ENCODE results near the gene MED23. TPM values are rescaled to one million over a fixed set of nuclear protein-coding genes. Genes with fewer than 3 reads are reported as not detected.

Gene MED23
- total and polyA plus RNA-seq, 2 experiments from 2014 or later, result 22.6 to 24.9 TPM

GRCh38 chr6:131602781-131603312, 25.2 kb downstream of the MED23 start:
- no peak overlapping the region for H3K27ac ChIP-seq
- H3K27me3 ChIP-seq, result no peaks in the 10 kb centered on the region
- no peak overlapping the region for H3K4me3 ChIP-seq
- TF ChIP-seq, protein P1, sequence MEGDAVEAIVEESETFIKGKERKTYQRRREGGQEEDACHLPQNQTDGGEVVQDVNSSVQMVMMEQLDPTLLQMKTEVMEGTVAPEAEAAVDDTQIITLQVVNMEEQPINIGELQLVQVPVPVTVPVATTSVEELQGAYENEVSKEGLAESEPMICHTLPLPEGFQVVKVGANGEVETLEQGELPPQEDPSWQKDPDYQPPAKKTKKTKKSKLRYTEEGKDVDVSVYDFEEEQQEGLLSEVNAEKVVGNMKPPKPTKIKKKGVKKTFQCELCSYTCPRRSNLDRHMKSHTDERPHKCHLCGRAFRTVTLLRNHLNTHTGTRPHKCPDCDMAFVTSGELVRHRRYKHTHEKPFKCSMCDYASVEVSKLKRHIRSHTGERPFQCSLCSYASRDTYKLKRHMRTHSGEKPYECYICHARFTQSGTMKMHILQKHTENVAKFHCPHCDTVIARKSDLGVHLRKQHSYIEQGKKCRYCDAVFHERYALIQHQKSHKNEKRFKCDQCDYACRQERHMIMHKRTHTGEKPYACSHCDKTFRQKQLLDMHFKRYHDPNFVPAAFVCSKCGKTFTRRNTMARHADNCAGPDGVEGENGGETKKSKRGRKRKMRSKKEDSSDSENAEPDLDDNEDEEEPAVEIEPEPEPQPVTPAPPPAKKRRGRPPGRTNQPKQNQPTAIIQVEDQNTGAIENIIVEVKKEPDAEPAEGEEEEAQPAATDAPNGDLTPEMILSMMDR (IDR thresholded peaks at IDR 0.05; ENCODE audit: low read depth, low read length), result no peak
- peaks cover 13% of the 10 kb centered on the region for H3K4me1 ChIP-seq (ENCODE audit: low read depth)
- peaks cover 63% of the 10 kb centered on the region for H3K36me3 ChIP-seq
- no peaks in the 10 kb centered on the region for H3K9me3 ChIP-seq (ENCODE audit: low read depth)
- DNase-seq (ENCODE audit: low read depth in 1 of 2, low spot score in 1 of 2), result peak in 1 of 2 donors; percentile 67

DNA sequence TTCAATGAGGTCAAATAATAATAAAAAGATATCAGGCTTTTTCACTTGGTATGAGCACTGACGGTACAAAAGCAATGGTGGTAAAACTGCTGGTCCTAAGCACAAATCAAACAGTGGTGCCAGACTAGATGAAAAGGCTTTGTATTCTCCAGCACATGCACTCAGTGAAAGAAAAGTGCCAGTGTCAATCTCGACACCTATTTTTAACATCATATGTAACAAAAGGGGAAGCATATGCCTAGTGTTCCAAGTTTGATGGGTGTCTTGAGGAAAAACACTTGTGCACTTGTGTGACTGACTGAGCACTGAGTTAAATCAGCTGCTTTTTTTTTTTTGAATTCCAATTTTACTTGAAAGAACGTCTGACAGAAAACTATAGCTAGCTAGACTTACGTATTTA, 27.3 kb downstream of the MED23 start:
- Histone ChIP-seq H3K36me3 (peaks cover 63% of the 10 kb centered on the region), H3K27me3 (no peaks in the 10 kb centered on the region), H3K27ac (peak overlapping the region; percentile 33), H3K4me3 (no peak overlapping the region), H3K4me1 (ENCODE audit: low read depth) (peaks cover 13% of the 10 kb centered on the region), H3K9me3 (ENCODE audit: low read depth) (no peaks in the 10 kb centered on the region)
- DNase-seq (ENCODE audit: low read depth in 1 of 2, low spot score in 1 of 2), result peak in 1 of 2 donors; percentile 57
- TF ChIP-seq, protein P1 (IDR thresholded peaks at IDR 0.05; ENCODE audit: low read depth, low read length), result no peak

- TF ChIP-seq, protein P1 (IDR thresholded peaks at IDR 0.05; ENCODE audit: low read depth, low read length), result peak; percentile 39
- no peaks in the 10 kb centered on the region for H3K27me3 ChIP-seq
- H3K4me1 ChIP-seq (ENCODE audit: low read depth), result peaks cover 13% of the 10 kb centered on the region
- H3K9me3 ChIP-seq (ENCODE audit: low read depth), result no peaks in the 10 kb centered on the region
- peak in 1 of 2 donors; percentile 9 for DNase-seq (ENCODE audit: low read depth in 1 of 2, low spot score in 1 of 2)
- H3K4me3 ChIP-seq, result no peak overlapping the region
- peaks cover 61% of the 10 kb centered on the region for H3K36me3 ChIP-seq
- H3K27ac ChIP-seq, result no peak overlapping the region
Observed at GRCh38 chr6:131597446-131597845, 30.6 kb downstream of the MED23 start.

- peaks cover 70% of the 10 kb centered on the region for H3K36me3 ChIP-seq
Observed at GRCh38 chr6:131594074-131594473, 34.0 kb downstream of the MED23 start.

DNA sequence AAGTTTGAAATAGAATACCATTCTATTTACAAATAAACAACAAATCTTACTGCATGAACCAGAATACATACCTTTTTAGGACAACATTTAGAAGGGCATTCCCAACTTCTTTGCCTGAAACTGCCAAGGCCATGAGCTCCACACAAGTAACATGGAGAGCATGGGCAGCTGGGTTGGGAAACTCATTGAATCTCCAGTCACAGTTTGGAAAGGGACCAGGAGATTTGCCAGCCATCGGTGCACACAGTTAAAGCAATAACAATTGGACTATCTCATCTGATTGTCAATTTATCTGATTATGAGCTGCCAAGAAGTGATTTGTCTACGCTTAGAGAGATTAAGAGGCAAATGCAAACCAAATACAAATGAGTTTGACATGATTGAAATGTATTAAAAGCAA, 35.1 kb downstream of the MED23 start:
- Histone ChIP-seq H3K4me3 (no peak overlapping the region), H3K4me1 (ENCODE audit: low read depth) (no peaks in the 10 kb centered on the region), H3K9me3 (ENCODE audit: low read depth) (no peaks in the 10 kb centered on the region), H3K27ac (no peak overlapping the region), H3K36me3 (peaks cover 61% of the 10 kb centered on the region), H3K27me3 (no peaks in the 10 kb centered on the region)
- no peak for DNase-seq (ENCODE audit: low read depth in 1 of 2, low spot score in 1 of 2)
- TF ChIP-seq, protein P1 (IDR thresholded peaks at IDR 0.05; ENCODE audit: low read depth, low read length), result no peak

More at GRCh38 chr6:131594074-131594473, 34.0 kb downstream of the MED23 start:
- Histone ChIP-seq H3K27ac (no peak overlapping the region), H3K9me3 (ENCODE audit: low read depth) (no peaks in the 10 kb centered on the region), H3K4me1 (ENCODE audit: low read depth) (no peaks in the 10 kb centered on the region), H3K4me3 (no peak overlapping the region), H3K27me3 (no peaks in the 10 kb centered on the region)
- no peak for DNase-seq (ENCODE audit: low read depth in 1 of 2, low spot score in 1 of 2)
- TF ChIP-seq, protein P1 (IDR thresholded peaks at IDR 0.05; ENCODE audit: low read depth, low read length), result no peak
